Colonic mucosa (tissue), 4 donors: ENCODE results near the gene UCP2. TPM values are rescaled to one million over a fixed set of nuclear protein-coding genes. Genes with fewer than 3 reads are reported as not detected.

ENCODE experiments used
- DNase-seq: peaks from one replicate; pipeline ENCODE4 v3.0.0-alpha.2; 2020
- H3K27ac ChIP-seq: fragments of 200-600 bp; one replicate; pipeline ENCODE4 v1.8.0; 2021
- H3K27me3 ChIP-seq: fragments of 200-600 bp; one replicate; pipeline ENCODE4 v1.8.0; 2021
- H3K36me3 ChIP-seq: fragments of 200-600 bp; one replicate; pipeline ENCODE4 v1.8.0; 2021
- H3K4me1 ChIP-seq: fragments of 200-600 bp; one replicate; pipeline ENCODE4 v1.8.0; 2021; ENCODE audit warnings: mild to moderate bottlenecking
- H3K4me3 ChIP-seq: fragments of 200-600 bp; one replicate; pipeline ENCODE4 v1.8.0; 2021
- H3K9ac ChIP-seq, 2 donors: one replicate each; pipeline ENCODE4 v1.7.0; 2013; ENCODE audit warnings: control low read depth in 2 of 2, low read depth in 2 of 2, low read length in 2 of 2
- H3K9me3 ChIP-seq: fragments of 200-600 bp; one replicate; pipeline ENCODE4 v1.8.0; 2021
- CTCF ChIP-seq: fragments of 200-600 bp; IDR thresholded peaks from one replicate; pipeline ENCODE4 v1.8.0; 2022; ENCODE audit warnings: antibody characterized with exemption, mild to moderate bottlenecking
- intact Hi-C: fragments of 100-400 bp; cut with DNase I; formaldehyde crosslinking; loops from one replicate; pipeline ENCODE4 v1.14.1; 2022
- total RNA-seq, 2 donors: library from RNA; stranded (reverse); fragmentation: NEBNext Ultra II Directional in 1 of 2; extraction: Animal tissue kit (Norgen Biotek cat#: 25700) in 1 of 2; gene quantifications; one replicate each; pipeline ENCODE4 v1.2.1, GENCODE V29; 2021
- donor health status: healthy.
- donor health status: DM: no; HTN: no; CAD: no.
- donor health status: DM: no; HTN: no; CAD: no.

UCP2 gene
- total RNA-seq, 2 donors from 2014 or later: 43.0 to 64.0 TPM

- intact Hi-C loops: no loop called here
- peak overlapping the region in 1 of 2 donors; percentile 5 for H3K9ac ChIP-seq
- H3K36me3 ChIP-seq: peaks cover 18% of the 10 kb centered on the region
- H3K4me3 ChIP-seq: no peak overlapping the region
- no peak for TF ChIP-seq CTCF
- no peaks in the 10 kb centered on the region for H3K9me3 ChIP-seq
- peaks cover 10% of the 10 kb centered on the region for H3K4me1 ChIP-seq
- no peak overlapping the region for H3K27ac ChIP-seq
- H3K27me3 ChIP-seq: no peaks in the 10 kb centered on the region
- DNase-seq: no peak
Measured at GRCh38 chr11:73978576-73979086, 4.0 kb downstream of the UCP2 start.

DNA sequence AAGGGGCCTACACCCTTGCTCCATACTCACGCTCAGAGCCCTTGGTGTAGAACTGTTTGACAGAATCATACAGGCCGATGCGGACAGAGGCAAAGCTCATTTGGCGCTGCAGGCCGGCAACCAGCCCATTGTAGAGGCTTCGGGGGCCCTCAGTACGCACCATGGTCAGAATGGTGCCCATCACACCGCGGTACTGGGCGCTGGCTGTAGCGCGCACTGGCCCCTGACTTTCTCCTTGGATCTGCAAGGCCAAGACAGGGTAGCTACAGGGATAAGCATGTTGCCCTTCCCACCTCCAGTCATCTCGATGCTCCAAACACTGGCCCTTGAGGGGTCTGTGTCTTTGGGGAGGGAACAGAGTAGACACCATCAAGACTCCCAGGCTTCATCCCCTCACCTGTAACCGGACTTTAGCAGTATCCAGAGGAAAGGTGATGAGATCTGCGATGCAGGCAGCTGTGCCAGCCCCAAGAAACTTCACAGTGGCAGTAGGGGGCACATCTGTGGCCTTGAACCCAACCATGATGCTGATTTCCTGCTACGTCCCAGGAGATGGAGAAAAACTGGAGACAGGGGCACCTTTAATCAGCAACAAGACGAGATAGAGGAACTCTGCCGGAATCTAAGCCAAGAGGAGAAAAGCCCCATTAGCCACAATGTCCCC lies 4.7 kb downstream of the UCP2 start:
- H3K27ac ChIP-seq: no peak overlapping the region
- no peak for DNase-seq
- intact Hi-C loops: no loop called here
- peaks cover 18% of the 10 kb centered on the region for H3K36me3 ChIP-seq
- no peak overlapping the region for H3K4me3 ChIP-seq
- peaks cover 14% of the 10 kb centered on the region for H3K4me1 ChIP-seq
- H3K9me3 ChIP-seq: no peaks in the 10 kb centered on the region
- H3K9ac ChIP-seq: no peak overlapping the region
- TF ChIP-seq CTCF: no peak
- H3K27me3 ChIP-seq: no peaks in the 10 kb centered on the region

DNA sequence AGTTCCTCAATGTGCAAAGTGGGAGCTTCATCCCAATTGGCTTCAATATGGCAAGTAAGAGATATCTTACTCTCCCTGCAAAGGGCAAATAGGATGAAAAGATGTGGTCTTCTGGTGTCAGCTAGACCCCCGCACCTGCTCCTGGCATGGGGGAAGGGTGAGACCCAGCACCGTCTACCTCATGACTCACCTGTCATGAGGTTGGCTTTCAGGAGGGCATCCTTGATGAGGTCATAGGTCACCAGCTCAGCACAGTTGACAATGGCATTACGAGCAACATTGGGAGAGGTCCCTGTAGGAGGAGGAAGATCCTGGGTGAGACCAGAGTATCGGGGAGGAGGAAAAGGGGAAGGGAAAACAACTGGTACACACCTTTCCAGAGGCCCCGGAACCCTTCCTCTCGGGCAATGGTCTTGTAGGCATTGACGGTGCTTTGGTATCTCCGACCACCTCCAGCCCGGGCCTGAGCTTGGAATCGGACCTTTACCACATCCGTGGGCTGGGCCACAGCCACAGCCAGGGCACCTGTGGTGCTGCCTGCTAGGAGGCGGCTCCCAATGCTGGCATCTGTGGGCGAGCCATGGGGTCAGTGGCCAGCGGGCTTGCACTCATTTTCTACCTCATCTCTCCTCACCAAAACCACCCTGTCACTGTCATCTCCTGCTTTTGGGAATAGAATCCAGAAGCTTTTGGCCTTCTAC lies 6.0 kb downstream of the UCP2 start:
- Histone ChIP-seq H3K4me1 (peaks cover 14% of the 10 kb centered on the region), H3K9me3 (no peaks in the 10 kb centered on the region), H3K27me3 (no peaks in the 10 kb centered on the region), H3K36me3 (peaks cover 18% of the 10 kb centered on the region), H3K4me3 (no peak overlapping the region), H3K9ac (no peak overlapping the region), H3K27ac (no peak overlapping the region)
- DNase-seq: no peak
- no peak for TF ChIP-seq CTCF
- intact Hi-C loops: no loop called here

DNA sequence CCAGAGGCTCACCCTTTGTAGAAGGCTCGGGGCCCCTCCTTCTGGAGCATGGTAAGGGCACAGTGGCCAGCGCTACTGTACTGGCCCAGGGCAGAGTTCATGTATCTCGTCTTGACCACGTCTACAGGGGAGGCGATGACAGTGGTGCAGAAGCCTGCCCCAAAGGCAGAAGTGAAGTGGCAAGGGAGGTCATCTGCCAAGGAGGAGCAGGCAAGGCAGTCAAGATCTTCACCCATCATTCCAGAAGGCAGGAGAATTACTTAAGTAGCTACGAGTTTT lies 7.2 kb downstream of the UCP2 start:
- DNase-seq: no peak
- H3K4me3 ChIP-seq: no peak overlapping the region
- no peak overlapping the region for H3K9ac ChIP-seq
- no peak overlapping the region for H3K27ac ChIP-seq
- peaks cover 18% of the 10 kb centered on the region for H3K36me3 ChIP-seq
- intact Hi-C loops: no loop called here
- H3K4me1 ChIP-seq: peaks cover 14% of the 10 kb centered on the region
- no peaks in the 10 kb centered on the region for H3K27me3 ChIP-seq
- no peak for TF ChIP-seq CTCF
- no peaks in the 10 kb centered on the region for H3K9me3 ChIP-seq

DNA sequence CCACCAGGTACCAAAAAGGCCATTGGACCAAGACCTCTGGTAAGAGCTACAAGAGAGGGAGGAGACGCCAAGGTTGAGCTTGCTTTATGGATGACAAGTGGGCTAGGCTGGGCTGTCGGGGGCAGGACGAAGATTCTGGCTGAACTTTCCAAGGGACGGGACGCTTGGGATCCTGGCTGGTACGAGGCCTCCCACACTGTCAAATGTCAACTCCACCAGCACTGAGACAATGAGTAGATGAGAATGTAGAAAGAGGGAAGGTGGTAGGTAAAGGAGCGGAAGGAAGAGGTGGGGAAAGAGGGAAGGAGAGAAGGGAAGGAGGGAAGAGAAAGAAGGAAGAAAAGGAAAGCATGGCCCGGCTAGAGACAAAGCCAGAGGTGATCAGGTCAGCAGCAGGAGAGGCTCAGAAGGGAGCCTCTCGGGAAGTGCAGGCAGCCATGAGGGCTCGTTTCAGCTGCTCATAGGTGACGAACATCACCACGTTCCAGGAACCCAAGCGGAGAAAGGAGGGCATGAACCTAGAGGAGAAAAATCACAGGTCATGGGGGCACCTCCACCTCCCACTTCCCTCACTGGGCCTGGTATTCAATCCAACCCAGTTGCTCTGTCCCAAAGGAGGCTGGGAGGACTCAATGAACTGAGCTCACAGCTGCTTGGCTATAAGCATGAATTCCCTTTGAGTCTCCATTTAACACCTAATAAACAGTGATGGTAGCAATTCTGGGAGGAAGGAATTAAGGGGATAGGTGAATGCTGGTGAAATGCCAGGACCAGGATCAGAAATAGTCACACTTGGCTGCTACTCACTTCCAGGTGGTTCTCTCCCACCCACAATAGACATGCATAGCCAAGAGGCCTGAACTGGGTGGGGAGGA lies 7.8 kb downstream of the UCP2 start:
- intact Hi-C loops: no loop called here
- Histone ChIP-seq H3K9me3 (no peaks in the 10 kb centered on the region), H3K9ac (no peak overlapping the region), H3K4me3 (no peak overlapping the region), H3K27me3 (no peaks in the 10 kb centered on the region), H3K27ac (no peak overlapping the region), H3K4me1 (peaks cover 14% of the 10 kb centered on the region), H3K36me3 (peaks cover 18% of the 10 kb centered on the region)
- peak; percentile 16 for DNase-seq
- TF ChIP-seq CTCF: no peak
